HepG2 (cell line): ENCODE measurements around the gene NCR3LG1. TPM values are rescaled to one million over a fixed set of nuclear protein-coding genes. Genes with fewer than 3 reads are reported as not detected.
A peak's percentile ranks its signal among the peaks of the same experiment; 100 is the strongest.

Experiments used
- BRF2 ChIP-seq: sonication (generic); formaldehyde crosslinking; IDR thresholded peaks from 2 replicates; pipeline ENCODE4 v1.8.1; 2022; ENCODE audit warnings: mild to moderate bottlenecking, missing genetic modification reagents
- DMTF1 ChIP-seq: sonication (generic); formaldehyde crosslinking; IDR thresholded peaks from 2 replicates; pipeline ENCODE4 v1.4.0; 2020; ENCODE audit warnings: mild to moderate bottlenecking, missing genetic modification reagents
- FOSL1 ChIP-seq: sonication (generic); formaldehyde crosslinking; IDR thresholded peaks from 2 replicates; pipeline ENCODE4 v1.9.0; 2021; ENCODE audit warnings: missing genetic modification reagents, borderline replicate concordance
- GMEB1 ChIP-seq: sonication (generic); formaldehyde crosslinking; IDR thresholded peaks from 2 replicates; pipeline ENCODE4 v1.5.1; 2020; ENCODE audit warnings: missing genetic modification reagents, mild to moderate bottlenecking, borderline replicate concordance
- HMGA1 ChIP-seq: sonication (generic); formaldehyde crosslinking; conservative IDR thresholded peaks from 2 replicates; pipeline ENCODE4 v1.4.0; 2020; ENCODE audit warnings: missing genetic modification reagents
- HNRNPL ChIP-seq: fragments of 200-400 bp; formaldehyde crosslinking; IDR thresholded peaks from 2 replicates; pipeline ENCODE4 v1.6.1; 2017; ENCODE audit warnings: mild to moderate bottlenecking, low read depth, low read length
- KLF9 ChIP-seq: IDR thresholded peaks from 2 replicates; pipeline ENCODE4 v1.6.1; 2016; ENCODE audit warnings: low read depth
- MED8 ChIP-seq: sonication (generic); formaldehyde crosslinking; IDR thresholded peaks from 2 replicates; pipeline ENCODE4 v1.8.1; 2023; ENCODE audit warnings: mild to moderate bottlenecking, missing genetic modification reagents; ENCODE audit not compliant: insufficient replicate concordance
- NFIB ChIP-seq: sonication (generic); formaldehyde crosslinking; IDR thresholded peaks from 2 replicates; pipeline ENCODE4 v1.9.0; 2021; ENCODE audit warnings: missing genetic modification reagents, mild to moderate bottlenecking, borderline replicate concordance
- ZBTB25 ChIP-seq: IDR thresholded peaks from 2 replicates; pipeline ENCODE4 v1.6.1; 2018; ENCODE audit warnings: missing genetic modification reagents
- ZBTB46 ChIP-seq: sonication (generic); formaldehyde crosslinking; IDR thresholded peaks from 2 replicates; pipeline ENCODE4 v1.4.0; 2020; ENCODE audit warnings: mild to moderate bottlenecking, missing genetic modification reagents, borderline replicate concordance
- ZFP91 ChIP-seq: sonication (generic); formaldehyde crosslinking; IDR thresholded peaks from 2 replicates; pipeline ENCODE4 v1.9.0; 2022; ENCODE audit warnings: missing genetic modification reagents, mild to moderate bottlenecking, borderline replicate concordance
- ZNF143 ChIP-seq: sonication (generic); formaldehyde crosslinking; IDR thresholded peaks from 2 replicates; pipeline ENCODE4 v1.4.0; 2020; ENCODE audit warnings: missing genetic modification reagents
- ZNF552 ChIP-seq: sonication (generic); formaldehyde crosslinking; IDR thresholded peaks from 2 replicates; pipeline ENCODE4 v1.9.0; 2022; ENCODE audit warnings: missing genetic modification reagents, mild to moderate bottlenecking, borderline replicate concordance
- ZNF800 ChIP-seq: sonication (generic); formaldehyde crosslinking; IDR thresholded peaks from 2 replicates; pipeline ENCODE4 v1.4.0; 2020; ENCODE audit warnings: missing genetic modification reagents
- polyA plus RNA-seq, 8 experiments: library from polyadenylated mRNA; depleted of rRNA in 3 of 8; stranded (reverse) in 7 of 8; unstranded in 1 of 8; fragments of >200 nt; fragmentation: Illumina TruSeq in 4 of 8; extraction: Trizol in 4 of 8; gene quantifications; 2 replicates each; pipeline versions ENCODE4 v1.2.1 to v1.2.3, GENCODE V29; 2011 to 2016; ENCODE audit warnings: low read depth in 4 of 8, missing spikeins in 1 of 8, mixed read lengths in 1 of 8; ENCODE audit not compliant: insufficient read depth in 1 of 8
- total RNA-seq, 5 experiments: library from RNA; depleted of rRNA; stranded (reverse); fragments of >200 nt; fragmentation: Illumina TruSeq; extraction: Trizol; gene quantifications; 2 replicates each; pipeline ENCODE4 v1.2.3, GENCODE V29; 2016; ENCODE audit warnings: low read depth in 1 of 5

The NCR3LG1 gene
- total and polyA plus RNA-seq, 2 of the 13 experiments (the other 11 are each of a cell fraction or from before 2014, with no cell fraction given) = 16.1 to 25.1 TPM

- TF ChIP-seq BRF2 (CRISPR knock-in tag) = peak; percentile 20; the same call in 1 of the 2 replicates
- peak; percentile 65 for TF ChIP-seq MED8 (CRISPR knock-in tag)
- peak; percentile 82 for TF ChIP-seq ZNF552 (CRISPR knock-in tag)
- peak; percentile 44; the same call in 1 of the 2 replicates for TF ChIP-seq ZNF800
- peak; percentile 92 for TF ChIP-seq ZFP91 (CRISPR knock-in tag)
- no peak for TF ChIP-seq HMGA1 (CRISPR knock-in tag)
- no peak for TF ChIP-seq HNRNPL
- no peak for TF ChIP-seq ZBTB46 (CRISPR knock-in tag)
- no peak for TF ChIP-seq KLF9
- TF ChIP-seq ZBTB25 (CRISPR knock-in tag) = peak; percentile 50; the same call in 1 of the 2 replicates
- no peak for TF ChIP-seq FOSL1 (CRISPR knock-in tag)
- no peak for TF ChIP-seq ZNF143
- 0 out of 2 replicates have a peak, but pooled peaks have one; percentile 45 for TF ChIP-seq GMEB1
- TF ChIP-seq NFIB (CRISPR knock-in tag) = no peak
- TF ChIP-seq DMTF1 (CRISPR knock-in tag) = no peak
These were observed 1.6 kb downstream of the NCR3LG1 start (continued) for GRCh38 chr11:17352950-17353820.
